Fibroblast of the conjunctiva (primary cell): ENCODE results near the gene SDF2L1.
"Not testable (repeated sequence)": the region's sequence is repeated elsewhere in the genome, so short reads cannot be mapped to it uniquely, and the experiment has no call there.

Source experiments
- DNase-seq: peaks from one replicate; pipeline ENCODE4 v3.0.0-alpha.2; 2010; ENCODE audit warnings: low read depth

SDF2L1 gene

DNA sequence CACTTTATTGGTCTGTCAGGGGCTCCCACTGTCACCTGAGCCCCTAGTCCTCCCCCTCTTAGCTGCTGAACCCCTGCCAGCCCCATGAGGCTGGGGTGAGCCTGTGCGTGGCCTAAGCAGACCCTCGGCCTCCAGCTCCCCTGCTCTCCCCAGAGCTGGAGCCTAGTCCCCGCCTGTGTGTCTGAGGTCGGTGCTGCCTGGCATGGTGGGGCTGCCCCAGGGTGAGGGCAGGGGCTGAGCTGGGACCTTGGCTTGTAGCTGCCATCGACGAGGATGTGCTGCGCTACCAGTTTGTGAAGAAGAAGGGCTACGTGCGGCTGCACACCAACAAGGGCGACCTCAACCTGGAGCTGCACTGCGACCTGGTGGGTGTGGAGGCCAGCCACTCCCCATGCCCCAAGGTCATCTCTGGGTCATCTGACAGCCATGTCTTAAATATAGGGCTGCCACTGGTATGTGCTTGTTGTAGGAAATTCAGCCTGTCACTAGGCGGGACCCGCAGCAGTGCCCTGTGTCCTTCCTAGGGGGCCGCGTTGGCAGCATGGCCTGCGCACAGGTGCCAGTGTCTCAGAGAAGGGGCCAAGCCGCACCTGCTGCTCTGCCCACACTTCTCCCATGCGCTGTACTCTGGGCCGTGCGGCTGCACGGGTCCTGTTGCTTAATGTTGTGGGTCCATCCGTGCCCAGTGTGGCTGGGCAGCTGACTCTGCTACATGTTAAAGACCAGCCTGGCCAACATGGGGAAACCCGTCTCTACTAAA is 44.7 kb downstream of the SDF2L1 start:
- DNase-seq: no peak

DNA sequence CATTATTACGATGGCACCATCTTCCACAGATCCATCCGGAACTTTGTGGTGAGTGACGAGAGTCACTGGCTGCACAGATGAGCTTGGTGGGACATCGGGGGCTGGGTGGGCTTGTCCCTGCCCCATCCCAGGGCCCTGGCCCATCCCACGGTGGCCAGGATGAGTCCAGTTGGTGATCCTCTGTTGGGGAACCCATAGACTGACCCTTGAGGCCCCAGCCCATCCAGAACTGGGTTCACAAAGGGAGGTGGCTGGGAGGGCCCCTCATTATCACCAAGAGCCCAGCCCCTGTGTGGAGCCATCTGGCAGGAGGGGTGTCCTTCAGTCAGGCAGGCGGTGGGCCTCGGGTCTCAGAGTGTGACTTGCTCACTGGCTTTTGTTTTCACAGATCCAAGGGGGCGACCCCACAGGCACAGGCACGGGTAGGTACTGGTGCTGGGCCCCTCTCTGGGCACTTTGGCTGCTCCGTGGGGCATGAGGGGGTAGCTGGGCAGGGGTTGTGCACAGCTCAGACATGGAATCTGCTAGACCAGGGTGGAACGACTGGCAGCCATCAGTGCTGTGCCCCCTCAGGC is 45.7 kb downstream of the SDF2L1 start:
- DNase-seq: no peak

DNA sequence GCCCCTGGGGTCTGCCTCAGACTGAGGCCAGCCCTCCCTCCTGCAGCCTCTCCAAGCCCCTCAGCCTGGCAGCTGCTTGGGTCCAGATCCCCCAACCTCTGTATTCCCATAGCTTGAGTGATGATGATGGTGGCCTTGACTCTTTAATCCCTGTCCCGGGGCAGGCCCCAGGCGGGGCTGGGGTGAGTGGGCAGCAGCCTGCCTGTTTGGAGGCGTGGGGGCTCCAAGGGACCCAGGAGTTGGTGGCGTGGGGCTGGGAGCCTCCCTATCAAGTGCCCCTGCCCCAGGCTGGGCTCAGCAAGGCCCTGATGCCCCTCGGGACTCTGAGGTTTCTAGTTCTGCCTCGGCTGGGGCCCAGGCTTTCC is 46.2 kb downstream of the SDF2L1 start:
- no peak for DNase-seq

DNA sequence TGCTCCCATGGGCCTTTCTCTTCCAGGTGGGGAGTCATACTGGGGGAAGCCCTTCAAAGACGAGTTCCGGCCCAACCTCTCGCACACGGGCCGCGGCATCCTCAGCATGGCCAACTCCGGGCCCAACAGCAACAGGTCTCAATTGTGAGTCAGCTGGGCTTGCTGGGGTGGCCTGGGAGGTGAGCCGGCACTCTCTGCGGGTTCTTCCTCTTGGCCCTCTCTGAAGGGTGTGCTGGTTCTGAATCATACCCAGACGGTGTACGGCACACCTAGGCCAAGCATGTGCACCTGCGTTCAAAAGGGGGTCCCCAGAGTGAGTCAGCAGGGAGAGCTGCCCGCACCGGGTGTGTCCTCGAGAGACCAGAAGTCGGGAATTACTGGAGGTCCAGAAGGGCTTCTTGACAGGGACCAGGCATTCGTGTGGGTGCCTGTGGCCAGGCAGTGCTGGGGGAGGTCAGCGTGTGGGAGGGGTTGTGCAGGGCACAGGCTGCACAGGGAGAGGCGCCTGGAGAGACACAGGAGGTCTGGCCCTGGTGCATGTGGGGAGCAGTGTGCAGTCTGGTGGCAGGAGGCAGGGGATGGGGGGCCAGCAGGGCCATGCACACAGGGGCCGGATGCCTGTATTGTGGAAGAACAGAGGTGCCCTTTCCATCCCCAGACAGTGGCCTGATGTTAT is 46.7 kb downstream of the SDF2L1 start:
- DNase-seq: no peak

DNA sequence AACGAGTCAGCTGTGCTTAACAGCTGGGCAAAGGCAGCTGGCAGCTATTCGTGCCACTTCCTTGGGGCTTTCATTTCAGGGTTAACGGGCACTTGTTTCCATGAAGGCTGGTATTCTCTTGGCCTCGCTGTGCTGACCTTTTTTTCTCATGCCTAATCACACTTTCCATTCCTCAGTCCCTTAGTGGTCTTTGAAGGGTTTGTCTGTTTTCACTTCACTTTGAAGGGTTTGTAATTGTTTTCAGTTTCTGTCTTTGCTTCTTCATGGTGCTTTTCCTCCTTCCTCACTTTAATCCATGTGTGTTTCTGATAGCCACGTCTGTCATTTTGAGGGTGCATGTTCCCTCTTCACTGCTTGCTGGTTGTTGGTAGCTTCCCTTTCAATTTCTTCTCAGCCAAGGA is 48.3 kb downstream of the SDF2L1 start:
- DNase-seq: no peak

DNA sequence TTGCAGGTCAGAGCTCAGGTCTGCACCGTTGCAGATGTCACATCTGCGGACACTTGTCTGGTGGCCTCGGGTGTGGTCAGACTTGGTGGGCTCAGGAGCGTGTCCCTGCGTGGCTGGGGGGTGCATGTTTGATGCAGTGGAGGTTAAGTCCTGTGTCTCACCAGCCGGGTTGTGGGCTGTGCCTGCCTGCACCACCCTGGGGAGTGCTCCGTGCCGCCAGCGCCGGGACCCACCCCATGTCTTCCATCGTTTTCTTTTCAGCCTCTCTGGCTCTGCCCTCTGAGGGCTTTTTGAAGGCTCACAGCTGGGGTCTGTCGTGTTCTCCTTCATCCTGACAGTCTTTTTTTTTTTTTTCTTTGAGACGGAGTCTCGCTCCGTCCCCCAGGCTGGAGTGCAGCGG is 49.7 kb downstream of the SDF2L1 start:
- DNase-seq: no peak

DNA sequence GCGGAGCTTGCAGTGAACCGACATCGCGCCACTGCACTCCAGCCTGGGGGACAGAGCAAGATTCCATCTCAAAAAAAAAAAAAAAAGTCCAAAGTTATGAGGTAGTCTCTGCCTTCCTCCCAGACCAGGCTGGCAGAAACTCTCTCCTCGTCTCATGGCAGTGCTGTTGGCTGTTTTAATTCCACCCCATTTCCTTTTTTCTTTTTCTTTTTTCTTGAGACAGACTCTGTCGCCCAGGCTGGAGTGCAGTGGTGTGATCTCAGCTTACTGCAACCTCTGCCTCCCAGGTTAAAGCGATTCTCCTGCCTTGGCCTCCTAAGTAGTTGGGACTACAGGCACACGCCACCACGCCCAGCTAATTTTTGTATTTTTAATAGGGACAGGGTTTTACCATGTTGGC is 50.8 kb downstream of the SDF2L1 start:
- not testable (repeated sequence) for DNase-seq

DNA sequence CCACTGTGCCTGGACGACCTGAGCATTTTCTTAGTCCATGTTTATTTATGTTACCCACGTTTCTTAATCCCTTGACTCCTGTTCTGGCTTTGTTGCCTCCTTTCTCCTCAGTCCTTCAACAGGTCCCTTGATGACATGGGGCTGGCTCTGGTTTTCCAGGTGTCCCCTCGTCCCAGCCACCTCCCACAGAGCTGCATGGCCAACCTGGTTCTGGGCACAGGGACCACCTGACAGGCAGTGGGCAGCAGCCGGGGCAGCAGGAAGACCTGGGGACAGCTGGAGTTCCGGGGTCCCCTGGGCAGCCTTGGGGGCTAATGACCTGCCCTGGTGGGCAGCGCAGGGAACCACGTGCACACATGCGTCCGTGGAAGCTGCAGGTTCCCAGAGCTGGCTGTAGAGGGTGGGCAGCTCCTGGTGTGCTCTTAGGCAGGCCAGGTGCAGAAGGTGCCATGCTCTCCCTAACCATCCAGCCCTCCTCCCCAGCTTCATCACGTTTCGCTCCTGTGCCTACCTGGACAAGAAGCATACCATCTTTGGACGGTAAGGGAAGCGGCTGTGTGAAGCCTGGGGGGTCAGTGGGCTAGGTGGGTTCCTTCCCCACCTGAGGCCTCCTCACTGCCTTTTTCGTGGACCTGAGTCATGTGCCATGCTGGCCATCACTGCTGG is 51.4 kb downstream of the SDF2L1 start:
- DNase-seq: no peak
